Endothelial cell (in vitro differentiated cells): ENCODE results near the gene SSMEM1. TPM values are rescaled to one million over a fixed set of nuclear protein-coding genes. Genes with fewer than 3 reads are reported as not detected.
"Not testable (repeated sequence)": the region's sequence is repeated elsewhere in the genome, so short reads cannot be mapped to it uniquely, and the experiment has no call there.

Experiments used
- DNase-seq: peaks from one replicate; pipeline ENCODE4 v3.0.0; 2021; ENCODE audit warnings: low spot score
- H3K27ac Mint-ChIP-seq: one replicate; pipeline ENCODE4 v1.8.0; 2021; ENCODE audit warnings: mixed read lengths, inconsistent platforms; ENCODE audit not compliant: unreplicated experiment
- H3K27me3 Mint-ChIP-seq: one replicate; pipeline ENCODE4 v1.8.0; 2021; ENCODE audit warnings: mild to moderate bottlenecking, moderate library complexity, mixed read lengths, inconsistent platforms; ENCODE audit not compliant: unreplicated experiment
- H3K36me3 Mint-ChIP-seq: one replicate; pipeline ENCODE4 v1.8.0; 2021; ENCODE audit warnings: mild to moderate bottlenecking, low read depth, mixed read lengths, inconsistent platforms; ENCODE audit not compliant: unreplicated experiment
- H3K4me1 Mint-ChIP-seq: one replicate; pipeline ENCODE4 v1.8.0; 2021; ENCODE audit warnings: mild to moderate bottlenecking, mixed read lengths, inconsistent platforms; ENCODE audit not compliant: unreplicated experiment
- H3K4me3 Mint-ChIP-seq: one replicate; pipeline ENCODE4 v1.8.0; 2021; ENCODE audit warnings: mild to moderate bottlenecking, mixed read lengths, inconsistent platforms; ENCODE audit not compliant: unreplicated experiment
- H3K9me3 Mint-ChIP-seq: one replicate; pipeline ENCODE4 v1.8.0; 2021; ENCODE audit warnings: mixed read lengths, inconsistent platforms; ENCODE audit not compliant: unreplicated experiment
- CTCF ChIP-seq: fragments of 200-600 bp; sonication (generic); IDR thresholded peaks from one replicate; pipeline ENCODE4 v1.5.0; 2021; ENCODE audit warnings: antibody characterized with exemption; ENCODE audit not compliant: unreplicated experiment
- total RNA-seq: library from RNA; stranded (reverse); fragmentation: NEBNext Ultra II Directional; extraction: Animal tissue kit (Norgen Biotek cat#: 25700); gene quantifications from one replicate; pipeline ENCODE4 v1.2.1, GENCODE V29; 2021; ENCODE audit not compliant: unreplicated experiment

SSMEM1 gene
- total RNA-seq, 1 donor from 2014 or later: not detected

GRCh38 chr7:130218806-130219620 is 11.4 kb downstream of the SSMEM1 start:
- no peak overlapping the region for H3K27ac Mint-ChIP-seq
- no peak overlapping the region for H3K4me3 Mint-ChIP-seq
- H3K36me3 Mint-ChIP-seq: no peaks in the 10 kb centered on the region
- no peak for TF ChIP-seq CTCF
- no peaks in the 10 kb centered on the region for H3K4me1 Mint-ChIP-seq
- no peak for DNase-seq
- H3K27me3 Mint-ChIP-seq: no peaks in the 10 kb centered on the region
- H3K9me3 Mint-ChIP-seq: no peaks in the 10 kb centered on the region

- DNase-seq: no peak
- Mint-ChIP-seq H3K4me1 (no peaks in the 10 kb centered on the region), H3K27me3 (no peaks in the 10 kb centered on the region), H3K27ac (no peak overlapping the region), H3K4me3 (no peak overlapping the region), H3K9me3 (no peaks in the 10 kb centered on the region), H3K36me3 (no peaks in the 10 kb centered on the region)
- no peak for TF ChIP-seq CTCF
Measured at GRCh38 chr7:130219871-130220270, 12.2 kb downstream of the SSMEM1 start.

- Mint-ChIP-seq H3K27me3 (no peaks in the 10 kb centered on the region), H3K9me3 (no peaks in the 10 kb centered on the region), H3K27ac (no peak overlapping the region), H3K4me1 (no peaks in the 10 kb centered on the region), H3K36me3 (no peaks in the 10 kb centered on the region), H3K4me3 (no peak overlapping the region)
- DNase-seq: no peak
- no peak for TF ChIP-seq CTCF
Measured at GRCh38 chr7:130221746-130222145, 14.1 kb downstream of the SSMEM1 start.

GRCh38 chr7:130223646-130224045 is 16.0 kb downstream of the SSMEM1 start:
- no peak for TF ChIP-seq CTCF
- Mint-ChIP-seq H3K4me3 (no peak overlapping the region), H3K27ac (no peak overlapping the region), H3K4me1 (no peaks in the 10 kb centered on the region), H3K36me3 (no peaks in the 10 kb centered on the region), H3K9me3 (no peaks in the 10 kb centered on the region), H3K27me3 (no peaks in the 10 kb centered on the region)
- DNase-seq: no peak

GRCh38 chr7:130224210-130224609 is 16.6 kb downstream of the SSMEM1 start:
- H3K4me1 Mint-ChIP-seq: no peaks in the 10 kb centered on the region
- no peaks in the 10 kb centered on the region for H3K9me3 Mint-ChIP-seq
- no peak overlapping the region for H3K27ac Mint-ChIP-seq
- no peak overlapping the region for H3K4me3 Mint-ChIP-seq
- TF ChIP-seq CTCF: no peak
- DNase-seq: no peak
- no peaks in the 10 kb centered on the region for H3K27me3 Mint-ChIP-seq
- no peaks in the 10 kb centered on the region for H3K36me3 Mint-ChIP-seq

GRCh38 chr7:130224923-130225322 is 17.3 kb downstream of the SSMEM1 start:
- not testable (repeated sequence) for H3K36me3 Mint-ChIP-seq, H3K4me3 Mint-ChIP-seq, H3K27me3 Mint-ChIP-seq, H3K9me3 Mint-ChIP-seq, H3K27ac Mint-ChIP-seq, DNase-seq, H3K4me1 Mint-ChIP-seq
